GM19395 (cell line): ENCODE measurements around the gene PRKCH.

Source experiments
- ATAC-seq: cut with Tn5 transposase; IDR thresholded peaks from one replicate; pipeline ENCODE4 v1.9.1; 2021; ENCODE audit warnings: mild to moderate bottlenecking, moderate library complexity; ENCODE audit not compliant: unreplicated experiment

The PRKCH gene

DNA sequence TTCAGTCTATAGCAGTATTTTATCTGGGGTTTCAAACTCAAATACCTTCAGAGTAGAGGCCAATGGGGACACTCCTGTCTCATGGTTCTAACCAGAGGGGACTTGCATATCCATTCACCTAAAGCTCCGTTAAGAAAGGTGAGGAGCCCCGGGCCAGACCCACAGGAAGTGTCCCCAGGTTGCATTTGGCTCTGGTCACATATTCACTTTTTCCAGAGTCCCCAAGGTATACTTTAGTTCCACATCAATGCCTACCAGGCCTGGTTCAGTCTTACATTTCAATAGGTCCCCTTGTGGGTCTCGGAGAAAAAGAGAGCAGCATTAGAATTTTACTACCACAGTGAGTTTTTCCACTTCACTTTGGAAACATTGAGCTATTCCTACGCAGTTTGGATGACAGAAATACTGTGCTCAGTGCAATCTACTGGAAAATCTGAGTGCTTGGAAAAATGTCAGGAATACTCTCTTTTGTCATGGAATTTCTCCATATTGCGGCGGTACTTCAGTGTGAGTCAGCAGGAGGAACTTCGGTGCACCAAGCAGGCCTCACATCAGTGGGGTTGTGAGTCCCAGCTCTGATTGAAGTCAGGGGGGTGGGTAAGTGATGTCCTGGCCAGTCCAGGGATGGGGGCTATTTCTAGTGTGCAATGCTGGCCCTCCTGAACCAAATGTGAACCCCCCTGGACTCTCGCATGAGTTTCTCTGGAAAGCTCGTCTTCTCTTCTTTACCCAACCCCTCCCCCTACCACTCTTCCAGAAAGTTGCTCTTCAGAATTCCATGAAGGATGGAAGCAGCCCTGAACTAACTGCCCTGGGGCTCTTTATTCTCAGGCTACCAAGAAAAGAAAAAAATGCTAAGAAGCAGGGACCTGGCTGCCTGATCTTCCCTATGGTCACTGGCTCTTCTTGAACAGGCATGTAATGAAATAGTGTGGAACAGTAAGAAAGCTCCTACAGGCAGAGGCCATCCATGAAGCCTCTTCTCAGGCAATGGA lies 184.7 kb downstream of the PRKCH start:
- no peak for ATAC-seq

DNA sequence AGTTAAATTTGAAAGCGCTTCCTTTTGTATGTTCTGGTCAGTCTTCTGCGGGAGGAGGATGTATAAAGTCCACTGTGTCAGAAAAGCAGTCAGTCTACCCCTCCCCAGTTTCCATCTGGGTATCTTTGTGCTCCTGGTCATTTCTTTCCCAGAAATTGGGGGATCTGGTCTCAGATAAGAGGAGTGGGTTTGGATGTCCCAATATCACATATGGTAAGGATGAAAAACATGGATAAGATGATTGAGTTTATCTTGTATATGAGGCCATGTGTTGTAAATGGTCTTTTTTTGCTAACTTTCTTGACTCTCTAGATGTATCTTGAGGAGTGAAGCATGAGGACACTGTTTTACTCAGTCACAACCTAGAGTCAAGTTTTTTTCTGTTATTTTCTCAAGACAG lies 187.1 kb downstream of the PRKCH start:
- ATAC-seq = no peak

GRCh38 chr14:61510736-61511557 lies 189.6 kb downstream of the PRKCH start:
- no peak for ATAC-seq

GRCh38 chr14:61511558-61511948 lies 190.2 kb downstream of the PRKCH start:
- ATAC-seq = no peak

DNA sequence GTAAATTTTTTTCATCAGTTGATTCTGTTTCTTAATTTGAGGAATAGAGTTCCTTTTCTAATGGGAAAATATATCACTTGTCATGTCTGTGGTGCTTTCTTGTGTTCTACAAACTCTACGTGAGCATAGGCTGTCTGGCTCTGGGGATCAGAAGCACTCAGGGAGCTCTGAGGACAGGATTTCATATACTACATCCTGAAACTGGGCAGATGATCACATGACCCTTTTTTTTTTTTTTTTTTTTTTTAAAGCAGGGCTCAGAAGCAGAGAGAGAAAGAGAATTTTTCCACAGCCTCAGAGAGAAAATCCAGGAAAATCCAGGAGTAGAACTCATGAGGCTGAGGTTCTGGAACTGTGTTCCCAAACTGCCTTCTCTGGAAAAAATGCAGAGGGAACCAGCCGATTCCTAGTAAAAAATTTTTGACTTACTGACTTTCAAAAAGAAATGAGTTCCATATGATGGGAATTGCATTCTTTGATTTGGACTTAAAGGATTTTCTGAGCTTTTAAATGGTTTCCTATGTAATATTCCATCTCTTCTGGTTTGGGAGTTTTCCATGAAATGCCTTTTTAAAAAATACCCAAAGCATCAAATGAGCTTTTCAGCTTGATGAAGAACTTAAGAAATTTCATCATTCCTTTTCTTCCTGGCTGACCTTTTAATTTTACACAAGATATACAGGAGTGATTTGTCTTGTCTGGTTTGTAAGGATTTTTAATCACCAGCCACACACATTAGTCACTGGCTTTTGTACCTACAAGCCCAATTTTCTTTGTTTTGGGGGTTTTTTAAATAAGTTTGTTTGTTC lies 190.9 kb downstream of the PRKCH start:
- ATAC-seq = no peak

- ATAC-seq = no peak
Measured at GRCh38 chr14:61513986-61514830, 192.8 kb downstream of the PRKCH start.

DNA sequence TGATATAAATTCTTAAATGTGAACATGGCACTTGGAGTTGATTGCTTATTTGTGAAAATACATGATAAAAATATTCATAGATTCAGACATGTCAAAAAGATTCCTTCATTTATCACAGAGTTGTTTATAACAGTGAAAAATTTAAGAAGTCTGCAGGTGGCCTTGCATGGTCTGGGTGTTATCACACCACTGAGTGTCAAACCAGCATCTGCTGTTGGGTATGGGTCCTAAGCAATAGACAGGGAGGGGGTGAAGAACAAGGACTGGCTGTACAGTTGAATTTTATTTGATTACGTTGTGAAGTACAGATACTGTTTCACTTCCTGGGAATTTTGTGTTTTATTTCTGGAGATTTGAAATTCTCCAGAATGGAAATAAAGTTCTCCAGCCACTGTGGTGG lies 193.5 kb downstream of the PRKCH start:
- ATAC-seq = no peak

GRCh38 chr14:61515436-61516117 lies 194.2 kb downstream of the PRKCH start:
- ATAC-seq = no peak

DNA sequence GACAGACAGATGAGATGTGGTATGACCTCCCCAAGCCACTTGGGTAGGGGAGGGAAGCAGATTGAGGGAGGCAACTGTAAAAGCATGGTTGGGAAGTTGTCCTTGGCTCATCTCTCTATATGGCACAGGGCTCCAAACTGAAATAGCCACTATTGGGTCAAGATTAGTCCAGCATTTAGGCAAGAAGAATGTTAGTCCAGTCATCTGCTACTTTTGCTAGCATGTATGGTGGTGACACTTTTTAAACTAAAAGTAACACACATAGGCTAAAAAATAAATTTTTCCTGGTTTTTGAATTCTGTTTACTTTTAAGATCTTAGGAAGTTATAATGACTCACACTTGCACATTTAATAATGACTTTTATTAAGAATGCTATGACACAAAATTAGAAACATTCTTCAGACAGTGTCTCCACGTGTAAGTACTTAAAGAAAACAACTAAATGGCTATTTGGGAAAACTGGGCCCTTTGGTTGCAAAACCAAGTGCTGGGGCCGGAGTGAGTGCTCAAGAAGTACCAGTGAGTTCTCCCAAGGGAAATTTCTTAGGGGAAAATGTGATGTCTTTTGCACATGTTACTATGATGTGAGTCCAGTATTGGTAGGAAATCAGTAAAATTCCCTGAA lies 194.9 kb downstream of the PRKCH start:
- no peak for ATAC-seq

DNA sequence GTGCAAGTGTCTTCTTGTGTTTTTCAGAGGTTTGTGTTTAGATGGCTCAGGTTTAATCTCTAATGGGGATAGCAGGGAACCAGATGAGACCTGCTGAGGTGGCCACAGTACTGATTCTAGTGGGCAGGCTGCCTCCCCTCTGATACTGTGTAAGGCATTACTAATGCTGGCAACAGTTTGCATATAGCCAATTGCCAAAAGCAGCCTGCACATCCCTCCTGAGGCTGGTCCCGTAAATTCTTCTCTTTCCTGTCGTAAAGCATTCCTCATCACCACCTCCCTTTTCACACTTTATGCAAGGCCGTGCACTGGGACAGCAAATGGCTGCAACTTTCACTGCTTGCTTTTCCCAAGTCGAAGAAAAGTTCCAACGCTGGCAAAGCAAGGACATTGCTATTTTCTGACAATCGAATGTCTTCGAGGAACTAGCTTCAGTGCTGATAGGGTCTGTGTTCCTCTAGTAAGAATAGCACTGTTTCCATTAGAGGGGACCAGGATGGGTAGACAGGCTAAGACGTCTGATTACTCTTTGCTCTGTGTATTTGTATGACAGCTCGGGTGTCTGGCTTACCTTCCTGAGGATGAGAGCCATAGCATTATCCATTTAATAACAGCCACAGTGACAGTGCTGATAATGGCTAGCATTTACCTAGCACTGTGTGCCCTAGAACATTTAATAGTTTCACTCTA lies 195.7 kb downstream of the PRKCH start:
- ATAC-seq = no peak

DNA sequence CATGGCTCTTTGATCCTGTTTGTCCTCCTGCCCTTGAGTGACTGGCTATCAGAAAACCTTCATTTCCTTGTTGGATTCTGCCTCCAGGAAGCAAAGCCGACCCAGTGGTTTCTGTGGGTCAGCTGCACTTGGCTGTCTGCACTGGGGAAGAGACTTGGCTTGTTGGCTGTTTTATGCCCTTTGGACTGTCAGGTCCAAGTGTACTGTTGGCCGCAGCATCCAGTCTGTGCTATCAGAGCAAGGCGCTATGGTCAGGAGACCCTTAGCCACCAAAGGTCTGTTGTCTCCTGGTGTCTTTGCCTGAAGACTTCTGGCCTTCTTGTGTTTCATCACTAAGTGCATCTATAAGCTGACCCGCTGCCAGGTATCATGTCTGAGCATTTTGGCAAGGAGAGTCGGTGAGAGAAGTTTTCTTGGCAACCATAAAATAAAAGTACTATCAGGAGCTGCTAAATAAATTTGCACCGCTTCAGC lies 196.6 kb downstream of the PRKCH start:
- ATAC-seq = no peak

DNA sequence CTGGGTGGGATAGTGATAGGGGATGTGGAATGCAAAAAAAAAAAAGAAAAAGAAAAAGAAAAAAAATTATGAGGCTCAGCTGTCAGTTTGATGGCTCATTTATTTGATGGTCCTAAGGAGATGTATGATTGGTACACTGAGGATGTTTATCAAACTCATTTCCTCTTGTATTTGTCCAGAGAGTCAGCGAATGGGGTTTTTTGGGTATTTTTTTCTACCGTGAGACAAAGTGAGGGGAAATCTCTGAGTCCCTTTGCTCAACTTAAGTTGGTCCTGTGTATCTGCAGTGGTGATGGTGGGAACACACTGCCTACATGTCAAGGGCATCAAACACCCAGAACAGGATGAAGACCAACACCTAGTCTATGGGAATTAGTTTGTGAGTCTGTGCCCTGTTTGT lies 197.0 kb downstream of the PRKCH start:
- no peak for ATAC-seq

GRCh38 chr14:61519106-61519505 lies 197.7 kb downstream of the PRKCH start:
- no peak for ATAC-seq

GRCh38 chr14:61519735-61520134 lies 198.4 kb downstream of the PRKCH start:
- no peak for ATAC-seq

DNA sequence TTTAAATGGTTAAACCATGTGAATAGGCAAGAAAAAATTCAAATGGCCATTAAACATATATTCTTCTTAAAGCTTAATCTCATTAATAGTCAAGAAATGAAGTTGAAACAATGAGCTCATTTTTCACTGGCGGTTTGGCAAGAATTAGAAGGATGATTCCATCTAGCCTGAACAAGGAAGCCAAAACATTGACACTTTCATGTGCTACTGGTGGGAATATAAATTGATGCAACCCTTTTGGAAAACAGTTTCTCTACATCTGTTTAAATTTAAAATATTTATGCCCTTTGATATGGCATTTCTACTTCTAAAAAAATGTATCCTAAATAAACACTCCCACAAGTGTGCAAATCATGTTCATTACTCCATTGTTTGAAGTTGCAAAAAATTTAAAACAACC lies 199.2 kb downstream of the PRKCH start:
- no peak for ATAC-seq

DNA sequence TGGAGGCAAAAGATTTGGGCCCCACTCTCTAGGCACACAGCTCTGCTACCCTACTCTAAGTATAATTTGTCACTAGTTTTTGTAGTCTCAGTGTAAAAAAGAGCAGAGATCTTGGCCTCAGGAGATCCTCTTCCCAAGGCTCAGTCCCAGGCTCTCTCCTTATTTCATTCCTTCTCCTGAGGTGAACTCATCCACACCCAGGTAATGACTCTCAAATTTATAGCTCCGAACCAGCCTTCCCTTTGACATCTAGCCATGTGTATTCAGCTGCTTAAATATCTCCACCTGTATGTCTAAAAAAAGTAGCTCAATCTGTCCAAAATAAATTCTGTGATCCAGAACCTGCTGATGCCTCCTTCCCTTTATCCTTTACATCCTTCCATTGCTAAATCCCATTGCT lies 200.4 kb downstream of the PRKCH start:
- ATAC-seq = no peak

- no peak for ATAC-seq
Measured at GRCh38 chr14:61523751-61524150, 202.4 kb downstream of the PRKCH start.

DNA sequence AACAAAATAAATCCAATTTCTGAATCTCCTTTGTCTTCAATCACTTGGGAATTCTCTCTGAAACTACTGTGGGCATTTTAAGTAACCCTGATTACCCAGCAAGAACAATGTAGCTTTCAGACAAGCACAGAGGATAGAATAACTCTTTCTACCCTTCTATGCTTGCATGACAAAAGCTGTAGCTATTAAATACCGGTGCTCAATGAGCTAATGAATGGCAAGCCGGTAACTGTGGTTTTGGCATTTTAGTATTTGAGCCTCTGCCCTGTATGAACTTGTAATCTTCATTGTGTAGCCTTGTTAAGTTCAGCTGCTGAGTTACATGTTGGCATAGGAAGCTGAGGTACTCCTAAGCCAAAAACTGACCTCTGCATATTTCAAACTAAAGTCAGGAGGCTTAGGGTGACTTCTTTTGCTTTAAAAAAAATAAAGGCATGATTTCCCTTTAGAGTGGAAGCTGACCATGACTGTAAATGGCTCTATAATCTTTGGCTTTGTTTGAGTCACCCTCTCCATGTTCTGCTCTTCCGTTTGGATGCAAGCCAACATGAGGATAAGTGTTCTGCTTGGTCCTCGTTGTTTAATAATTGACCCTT lies 202.9 kb downstream of the PRKCH start:
- ATAC-seq = no peak
